Kidney (tissue), 14 donors: Measurements from ENCODE around the gene SCAF1. TPM values are rescaled to one million over a fixed set of nuclear protein-coding genes. Genes with fewer than 3 reads are reported as not detected.

Source experiments
- DNase-seq, 5 donors: peaks; one replicate each; pipeline ENCODE4 v3.0.0-alpha.2; 2013 to 2020
- FAIRE-seq: peaks from 2 replicates; lab custom pipeline; 2012; peaks lifted over from hg19 to GRCh38; lab: Jason Lieb, UNC
- H3K27ac ChIP-seq, 2 donors: one replicate each; pipeline ENCODE4 v1.7.0; 2013; ENCODE audit warnings: low read depth in 2 of 2, low read length in 2 of 2, inconsistent platforms in 1 of 2
- H3K27me3 ChIP-seq: one replicate; pipeline ENCODE4 v1.7.1; 2013; ENCODE audit warnings: low read length, inconsistent platforms; ENCODE audit not compliant: control insufficient read depth, insufficient read depth
- H3K36me3 ChIP-seq, 3 donors: one replicate each; pipeline versions ENCODE4 v1.7.0 to v1.7.1; 2013; ENCODE audit warnings: low read length in 3 of 3, control low read depth in 1 of 3, inconsistent platforms in 1 of 3; ENCODE audit not compliant: insufficient read depth in 3 of 3, control insufficient read depth in 2 of 3
- H3K4me1 ChIP-seq, 3 donors: one replicate each; pipeline versions ENCODE4 v1.7.0 to v1.7.1; 2013; ENCODE audit warnings: low read length in 3 of 3, inconsistent platforms in 1 of 3, low read depth in 1 of 3; ENCODE audit not compliant: control insufficient read depth in 2 of 3, insufficient read depth in 2 of 3
- H3K4me3 ChIP-seq, 3 donors: one replicate each; pipeline versions ENCODE4 v1.7.0 to v1.8.1; 2013; ENCODE audit warnings: low read length in 3 of 3, control low read depth in 1 of 3, inconsistent platforms in 1 of 3
- H3K9ac ChIP-seq, 3 donors: one replicate each; pipeline versions ENCODE4 v1.7.0 to v1.7.1; 2013; ENCODE audit warnings: low read length in 3 of 3, control low read depth in 1 of 3, inconsistent platforms in 1 of 3
- H3K9me3 ChIP-seq, 3 donors: one replicate each; pipeline versions ENCODE4 v1.7.0 to v1.7.1; 2013; ENCODE audit warnings: low read length in 3 of 3, control low read depth in 1 of 3, inconsistent platforms in 1 of 3; ENCODE audit not compliant: control insufficient read depth in 2 of 3, insufficient read depth in 1 of 3
- CTCF ChIP-seq: IDR thresholded peaks from 3 replicates; pipeline ENCODE4 v1.5.1; 2012; ENCODE audit warnings: mild to moderate bottlenecking, moderate library complexity, borderline replicate concordance; ENCODE audit not compliant: insufficient read depth; ENCODE audit errors: extremely low read depth
- intact Hi-C: fragments of 100-400 bp; cut with DNase I; formaldehyde crosslinking; loops from one replicate; pipeline ENCODE4 v1.11.1; 2022
- polyA plus RNA-seq: library from polyadenylated mRNA; stranded (reverse); fragments of 350-450 nt; fragmentation: Illumina TruSeq; extraction: RNeasy Lipid Tissue Mini Kit (QIAGEN cat#74804); gene quantifications from one replicate; pipeline ENCODE4 v1.2.3, GENCODE V29; 2014; ENCODE audit warnings: low read depth, low replicate concordance; ENCODE audit not compliant: insufficient read depth
- total RNA-seq: library from RNA; stranded (reverse); fragmentation: NEBNext Ultra II Directional; extraction: Animal tissue kit (Norgen Biotek cat#: 25700); gene quantifications from one replicate; pipeline ENCODE4 v1.2.1, GENCODE V29; 2021
- donor health status: control.
- donor health status: control.
- donor health status: control.
- donor health status: control.
- donor health status: control.
- donor health status: DM: yes; HTN: yes; CAD: no.
- donor health status: Normal renal cell carcinoma (clear cell type).

Gene SCAF1
- total and polyA plus RNA-seq, 2 donors from 2014 or later, result 18.1 to 69.0 TPM

GRCh38 chr19:49686503-49687088, 44.6 kb downstream of the SCAF1 start:
- intact Hi-C loops, result no loop called here
- DNase-seq (peak in 2 of 5 donors; percentile 50 to 66), FAIRE-seq (no peak)
- H3K9me3 ChIP-seq, result no peaks in the 10 kb centered on the region
- H3K27ac ChIP-seq, result peak overlapping the region in 1 of 2 donors; percentile 32
- H3K36me3 ChIP-seq, result peaks cover 0 to 24% (median 22%) of the 10 kb centered on the region in 3 donors
- no peak for TF ChIP-seq CTCF
- H3K9ac ChIP-seq, result no peak overlapping the region
- no peaks in the 10 kb centered on the region for H3K27me3 ChIP-seq
- H3K4me3 ChIP-seq, result no peak overlapping the region
- H3K4me1 ChIP-seq, result peaks cover 0 to 20% (median 6%) of the 10 kb centered on the region in 3 donors

GRCh38 chr19:49687150-49687549, 45.1 kb downstream of the SCAF1 start:
- H3K4me3 ChIP-seq, result no peak overlapping the region
- peak overlapping the region in 1 of 2 donors; percentile 53 for H3K27ac ChIP-seq
- intact Hi-C loops, result no loop called here
- no peak overlapping the region for H3K9ac ChIP-seq
- peaks cover 0 to 20% (median 6%) of the 10 kb centered on the region in 3 donors for H3K4me1 ChIP-seq
- TF ChIP-seq CTCF, result no peak
- DNase-seq (no peak), FAIRE-seq (no peak)
- H3K36me3 ChIP-seq, result peaks cover 0 to 21% (median 18%) of the 10 kb centered on the region in 3 donors
- no peaks in the 10 kb centered on the region for H3K27me3 ChIP-seq
- no peaks in the 10 kb centered on the region for H3K9me3 ChIP-seq

- H3K9me3 ChIP-seq, result no peaks in the 10 kb centered on the region
- H3K36me3 ChIP-seq, result peaks cover 0 to 16% (median 13%) of the 10 kb centered on the region in 3 donors
- peak overlapping the region in 1 of 2 donors; percentile 53 for H3K27ac ChIP-seq
- H3K27me3 ChIP-seq, result no peaks in the 10 kb centered on the region
- intact Hi-C loops, result no loop called here
- DNase-seq (peak in 3 of 5 donors; percentile 61 to 76 (median 66)), FAIRE-seq (no peak)
- TF ChIP-seq CTCF, result no peak
- H3K4me1 ChIP-seq, result peaks cover 0 to 20% (median 6%) of the 10 kb centered on the region in 3 donors
- H3K4me3 ChIP-seq, result no peak overlapping the region
- no peak overlapping the region for H3K9ac ChIP-seq
Measured at GRCh38 chr19:49687566-49688316, 45.7 kb downstream of the SCAF1 start.
